Measurements from ENCODE around the gene CPA5. TPM values are rescaled to one million over a fixed set of nuclear protein-coding genes. Genes with fewer than 3 reads are reported as not detected.

Gene CPA5
- total and polyA plus RNA-seq, 2 experiments from 2014 or later = not detected

DNA sequence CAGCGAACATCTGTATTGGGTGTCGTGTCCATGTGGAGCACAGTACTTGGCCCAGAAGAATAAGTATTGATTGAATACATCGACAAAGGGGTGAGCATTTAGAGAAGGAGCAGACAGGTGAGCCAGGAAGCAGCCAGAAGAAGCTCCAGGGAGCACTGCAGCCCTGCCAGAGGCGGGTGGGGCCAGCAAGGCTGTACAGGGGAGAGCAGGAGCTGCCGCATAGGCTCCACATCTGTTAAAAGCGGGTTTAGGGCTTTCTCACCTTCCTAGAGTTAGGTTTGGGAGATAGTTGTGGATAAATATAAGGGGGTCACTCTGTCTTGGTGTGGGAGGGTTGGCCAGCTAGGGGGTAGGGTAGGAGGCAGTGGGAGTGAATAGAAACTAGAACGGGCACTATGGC is 34.4 kb downstream of the CPA5 start:
- Histone ChIP-seq H3K79me2 (replicated peaks; ENCODE audit: insufficient read depth) (no peaks in the 10 kb centered on the region), H3K27ac (ENCODE audit: low read depth) (no peak overlapping the region), H3K4me3 (no peak overlapping the region), H3K4me2 (no peak overlapping the region), H3F3A (replicated peaks; ENCODE audit: low read depth) (no peaks in the 10 kb centered on the region), H4K20me1 (replicated peaks; ENCODE audit: insufficient read depth) (no peaks in the 10 kb centered on the region), H3K9me2 (ENCODE audit: insufficient read depth) (peaks cover 7% of the 10 kb centered on the region; the same call in 1 of the 2 replicates), H3K27me3 (ENCODE audit: insufficient read depth) (no peaks in the 10 kb centered on the region), H2AFZ (no peak overlapping the region), H3K36me3 (ENCODE audit: insufficient read depth) (no peaks in the 10 kb centered on the region), H3K4me1 (ENCODE audit: insufficient read depth) (no peaks in the 10 kb centered on the region; the same call in 1 of the 2 replicates)
- no peak overlapping the region for H3K27ac Mint-ChIP-seq
- H3K27me3 Mint-ChIP-seq (ENCODE audit: insufficient read depth, low read depth, poor library complexity) = peaks cover 18% of the 10 kb centered on the region
- H3K9me3 Mint-ChIP-seq = peaks cover 31% of the 10 kb centered on the region
- peaks cover 17% of the 10 kb centered on the region for H3K36me3 Mint-ChIP-seq (ENCODE audit: low read depth)
- DNase-seq (ENCODE audit: low spot score) = no peak
- H3K4me3 Mint-ChIP-seq = no peak overlapping the region
- ATAC-seq = no peak
- TF ChIP-seq JUNB (IDR thresholded peaks at IDR 0.05; ENCODE audit: unreplicated experiment) (no peak), EZH2 (IDR thresholded peaks at IDR 0.05; ENCODE audit: low read depth, unreplicated experiment) (no peak), ZNF462 (CRISPR knock-in tag; IDR thresholded peaks at IDR 0.05) (no peak), POLR2AphosphoS5 (IDR thresholded peaks at IDR 0.05; ENCODE audit: low read depth) (no peak), NANOG (IDR thresholded peaks at IDR 0.05; ENCODE audit: borderline replicate concordance) (no peak), EZH2phosphoT487 (IDR thresholded peaks at IDR 0.05; ENCODE audit: unreplicated experiment) (no peak)
- TF ChIP-seq, protein P1, sequence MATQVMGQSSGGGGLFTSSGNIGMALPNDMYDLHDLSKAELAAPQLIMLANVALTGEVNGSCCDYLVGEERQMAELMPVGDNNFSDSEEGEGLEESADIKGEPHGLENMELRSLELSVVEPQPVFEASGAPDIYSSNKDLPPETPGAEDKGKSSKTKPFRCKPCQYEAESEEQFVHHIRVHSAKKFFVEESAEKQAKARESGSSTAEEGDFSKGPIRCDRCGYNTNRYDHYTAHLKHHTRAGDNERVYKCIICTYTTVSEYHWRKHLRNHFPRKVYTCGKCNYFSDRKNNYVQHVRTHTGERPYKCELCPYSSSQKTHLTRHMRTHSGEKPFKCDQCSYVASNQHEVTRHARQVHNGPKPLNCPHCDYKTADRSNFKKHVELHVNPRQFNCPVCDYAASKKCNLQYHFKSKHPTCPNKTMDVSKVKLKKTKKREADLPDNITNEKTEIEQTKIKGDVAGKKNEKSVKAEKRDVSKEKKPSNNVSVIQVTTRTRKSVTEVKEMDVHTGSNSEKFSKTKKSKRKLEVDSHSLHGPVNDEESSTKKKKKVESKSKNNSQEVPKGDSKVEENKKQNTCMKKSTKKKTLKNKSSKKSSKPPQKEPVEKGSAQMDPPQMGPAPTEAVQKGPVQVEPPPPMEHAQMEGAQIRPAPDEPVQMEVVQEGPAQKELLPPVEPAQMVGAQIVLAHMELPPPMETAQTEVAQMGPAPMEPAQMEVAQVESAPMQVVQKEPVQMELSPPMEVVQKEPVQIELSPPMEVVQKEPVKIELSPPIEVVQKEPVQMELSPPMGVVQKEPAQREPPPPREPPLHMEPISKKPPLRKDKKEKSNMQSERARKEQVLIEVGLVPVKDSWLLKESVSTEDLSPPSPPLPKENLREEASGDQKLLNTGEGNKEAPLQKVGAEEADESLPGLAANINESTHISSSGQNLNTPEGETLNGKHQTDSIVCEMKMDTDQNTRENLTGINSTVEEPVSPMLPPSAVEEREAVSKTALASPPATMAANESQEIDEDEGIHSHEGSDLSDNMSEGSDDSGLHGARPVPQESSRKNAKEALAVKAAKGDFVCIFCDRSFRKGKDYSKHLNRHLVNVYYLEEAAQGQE (IDR thresholded peaks at IDR 0.05; ENCODE audit: unreplicated experiment) = no peak
- peaks cover 6% of the 10 kb centered on the region for H3K4me1 Mint-ChIP-seq

Data from GM23338 (cell line).